HepG2 (cell line): ENCODE measurements around the gene INO80E. TPM values are rescaled to one million over a fixed set of nuclear protein-coding genes. Genes with fewer than 3 reads are reported as not detected.

Source experiments
- PITX1 ChIP-seq: sonication (generic); formaldehyde crosslinking; IDR thresholded peaks from 2 replicates; pipeline ENCODE4 v1.5.1; 2020; ENCODE audit warnings: mild to moderate bottlenecking, missing genetic modification reagents
- polyA plus RNA-seq, 8 experiments: library from polyadenylated mRNA; depleted of rRNA in 3 of 8; stranded (reverse) in 7 of 8; unstranded in 1 of 8; fragments of >200 nt; fragmentation: Illumina TruSeq in 4 of 8; extraction: Trizol in 4 of 8; gene quantifications; 2 replicates each; pipeline versions ENCODE4 v1.2.1 to v1.2.3, GENCODE V29; 2011 to 2016; ENCODE audit warnings: low read depth in 4 of 8, missing spikeins in 1 of 8, mixed read lengths in 1 of 8; ENCODE audit not compliant: insufficient read depth in 1 of 8
- total RNA-seq, 5 experiments: library from RNA; depleted of rRNA; stranded (reverse); fragments of >200 nt; fragmentation: Illumina TruSeq; extraction: Trizol; gene quantifications; 2 replicates each; pipeline ENCODE4 v1.2.3, GENCODE V29; 2016; ENCODE audit warnings: low read depth in 1 of 5
- TF ChIP-seq, protein P1 (sequence below): sonication (generic); formaldehyde crosslinking; IDR thresholded peaks from 2 replicates; pipeline ENCODE4 v1.4.0; 2020; ENCODE audit warnings: missing genetic modification reagents, borderline replicate concordance
- TF ChIP-seq, protein P2 (sequence below): sonication (generic); formaldehyde crosslinking; IDR thresholded peaks from 2 replicates; pipeline ENCODE4 v1.4.0; 2020; ENCODE audit warnings: missing genetic modification reagents
- TF ChIP-seq, protein P3 (sequence below), 2 experiments: fragments of 450-650 bp in 1 of 2; sonication (generic) in 1 of 2; formaldehyde crosslinking in 1 of 2; IDR thresholded peaks; 2 replicates each; pipeline versions ENCODE4 v1.6.1 to v1.8.0; 2016 to 2022; ENCODE audit warnings: antibody characterized with exemption in 1 of 2, mild to moderate bottlenecking in 1 of 2, missing genetic modification reagents in 1 of 2
- TF ChIP-seq, protein P4 (sequence below): sonication (generic); formaldehyde crosslinking; conservative IDR thresholded peaks from 2 replicates; pipeline ENCODE4 v1.8.1; 2023; ENCODE audit warnings: missing genetic modification reagents

INO80E gene
- total and polyA plus RNA-seq, 2 of the 13 experiments (the other 11 are each of a cell fraction or from before 2014, with no cell fraction given), result 25.8 to 45.6 TPM

DNA sequence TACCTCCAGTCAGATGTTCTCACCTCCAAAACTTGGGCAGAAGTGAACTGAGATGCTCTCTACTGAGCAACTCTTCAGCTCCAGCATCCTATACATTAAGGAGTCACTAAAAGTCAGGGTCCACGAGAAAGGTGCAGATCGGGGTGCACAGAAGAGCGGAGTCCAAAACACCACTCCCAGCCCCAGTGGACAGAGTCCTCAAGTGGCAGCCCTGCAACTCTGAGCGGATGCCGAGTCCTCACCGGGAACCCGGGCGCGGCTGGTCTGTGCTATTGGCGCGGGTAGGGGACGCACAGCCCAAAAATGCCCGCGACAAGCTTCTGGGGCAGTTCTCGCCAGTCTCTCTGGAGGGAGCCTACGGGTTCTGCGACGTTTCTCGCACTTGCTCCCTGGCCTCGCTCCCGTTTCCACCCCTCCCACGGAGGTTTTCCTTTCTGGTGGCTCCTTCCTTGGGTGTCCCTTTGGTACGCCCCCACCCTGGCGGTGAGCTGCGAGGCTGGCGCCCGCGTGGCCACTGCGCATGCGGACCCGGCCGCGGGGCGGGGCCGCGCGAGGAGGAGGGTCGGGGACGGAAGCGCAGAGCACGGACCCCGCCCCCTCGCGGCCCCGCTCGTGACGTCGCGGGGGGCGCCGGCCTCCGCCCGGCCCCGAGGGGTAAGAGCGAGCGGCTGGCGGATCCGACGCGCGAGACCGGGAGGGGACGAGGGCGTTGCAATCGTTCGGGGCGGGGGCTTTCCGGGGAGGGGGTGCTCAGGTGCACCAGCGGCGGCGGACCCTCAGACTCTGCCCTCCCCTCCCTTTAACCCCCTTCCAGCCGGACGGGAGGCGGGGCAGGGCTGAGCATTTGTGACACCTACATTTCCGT is 34.3 kb upstream of the INO80E start, which contains the start of gene TMEM219 (continued):
- TF ChIP-seq, protein P1, sequence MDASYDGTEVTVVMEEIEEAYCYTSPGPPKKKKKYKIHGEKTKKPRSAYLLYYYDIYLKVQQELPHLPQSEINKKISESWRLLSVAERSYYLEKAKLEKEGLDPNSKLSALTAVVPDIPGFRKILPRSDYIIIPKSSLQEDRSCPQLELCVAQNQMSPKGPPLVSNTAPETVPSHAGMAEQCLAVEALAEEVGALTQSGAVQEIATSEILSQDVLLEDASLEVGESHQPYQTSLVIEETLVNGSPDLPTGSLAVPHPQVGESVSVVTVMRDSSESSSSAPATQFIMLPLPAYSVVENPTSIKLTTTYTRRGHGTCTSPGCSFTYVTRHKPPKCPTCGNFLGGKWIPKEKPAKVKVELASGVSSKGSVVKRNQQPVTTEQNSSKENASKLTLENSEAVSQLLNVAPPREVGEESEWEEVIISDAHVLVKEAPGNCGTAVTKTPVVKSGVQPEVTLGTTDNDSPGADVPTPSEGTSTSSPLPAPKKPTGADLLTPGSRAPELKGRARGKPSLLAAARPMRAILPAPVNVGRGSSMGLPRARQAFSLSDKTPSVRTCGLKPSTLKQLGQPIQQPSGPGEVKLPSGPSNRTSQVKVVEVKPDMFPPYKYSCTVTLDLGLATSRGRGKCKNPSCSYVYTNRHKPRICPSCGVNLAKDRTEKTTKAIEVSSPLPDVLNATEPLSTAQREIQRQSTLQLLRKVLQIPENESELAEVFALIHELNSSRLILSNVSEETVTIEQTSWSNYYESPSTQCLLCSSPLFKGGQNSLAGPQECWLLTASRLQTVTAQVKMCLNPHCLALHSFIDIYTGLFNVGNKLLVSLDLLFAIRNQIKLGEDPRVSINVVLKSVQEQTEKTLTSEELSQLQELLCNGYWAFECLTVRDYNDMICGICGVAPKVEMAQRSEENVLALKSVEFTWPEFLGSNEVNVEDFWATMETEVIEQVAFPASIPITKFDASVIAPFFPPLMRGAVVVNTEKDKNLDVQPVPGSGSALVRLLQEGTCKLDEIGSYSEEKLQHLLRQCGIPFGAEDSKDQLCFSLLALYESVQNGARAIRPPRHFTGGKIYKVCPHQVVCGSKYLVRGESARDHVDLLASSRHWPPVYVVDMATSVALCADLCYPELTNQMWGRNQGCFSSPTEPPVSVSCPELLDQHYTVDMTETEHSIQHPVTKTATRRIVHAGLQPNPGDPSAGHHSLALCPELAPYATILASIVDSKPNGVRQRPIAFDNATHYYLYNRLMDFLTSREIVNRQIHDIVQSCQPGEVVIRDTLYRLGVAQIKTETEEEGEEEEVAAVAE (CRISPR knock-in tag), result no peak; the same call in 1 of the 2 replicates
- TF ChIP-seq, protein P2, sequence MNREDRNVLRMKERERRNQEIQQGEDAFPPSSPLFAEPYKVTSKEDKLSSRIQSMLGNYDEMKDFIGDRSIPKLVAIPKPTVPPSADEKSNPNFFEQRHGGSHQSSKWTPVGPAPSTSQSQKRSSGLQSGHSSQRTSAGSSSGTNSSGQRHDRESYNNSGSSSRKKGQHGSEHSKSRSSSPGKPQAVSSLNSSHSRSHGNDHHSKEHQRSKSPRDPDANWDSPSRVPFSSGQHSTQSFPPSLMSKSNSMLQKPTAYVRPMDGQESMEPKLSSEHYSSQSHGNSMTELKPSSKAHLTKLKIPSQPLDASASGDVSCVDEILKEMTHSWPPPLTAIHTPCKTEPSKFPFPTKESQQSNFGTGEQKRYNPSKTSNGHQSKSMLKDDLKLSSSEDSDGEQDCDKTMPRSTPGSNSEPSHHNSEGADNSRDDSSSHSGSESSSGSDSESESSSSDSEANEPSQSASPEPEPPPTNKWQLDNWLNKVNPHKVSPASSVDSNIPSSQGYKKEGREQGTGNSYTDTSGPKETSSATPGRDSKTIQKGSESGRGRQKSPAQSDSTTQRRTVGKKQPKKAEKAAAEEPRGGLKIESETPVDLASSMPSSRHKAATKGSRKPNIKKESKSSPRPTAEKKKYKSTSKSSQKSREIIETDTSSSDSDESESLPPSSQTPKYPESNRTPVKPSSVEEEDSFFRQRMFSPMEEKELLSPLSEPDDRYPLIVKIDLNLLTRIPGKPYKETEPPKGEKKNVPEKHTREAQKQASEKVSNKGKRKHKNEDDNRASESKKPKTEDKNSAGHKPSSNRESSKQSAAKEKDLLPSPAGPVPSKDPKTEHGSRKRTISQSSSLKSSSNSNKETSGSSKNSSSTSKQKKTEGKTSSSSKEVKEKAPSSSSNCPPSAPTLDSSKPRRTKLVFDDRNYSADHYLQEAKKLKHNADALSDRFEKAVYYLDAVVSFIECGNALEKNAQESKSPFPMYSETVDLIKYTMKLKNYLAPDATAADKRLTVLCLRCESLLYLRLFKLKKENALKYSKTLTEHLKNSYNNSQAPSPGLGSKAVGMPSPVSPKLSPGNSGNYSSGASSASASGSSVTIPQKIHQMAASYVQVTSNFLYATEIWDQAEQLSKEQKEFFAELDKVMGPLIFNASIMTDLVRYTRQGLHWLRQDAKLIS, result no peak
- TF ChIP-seq, protein P3, sequence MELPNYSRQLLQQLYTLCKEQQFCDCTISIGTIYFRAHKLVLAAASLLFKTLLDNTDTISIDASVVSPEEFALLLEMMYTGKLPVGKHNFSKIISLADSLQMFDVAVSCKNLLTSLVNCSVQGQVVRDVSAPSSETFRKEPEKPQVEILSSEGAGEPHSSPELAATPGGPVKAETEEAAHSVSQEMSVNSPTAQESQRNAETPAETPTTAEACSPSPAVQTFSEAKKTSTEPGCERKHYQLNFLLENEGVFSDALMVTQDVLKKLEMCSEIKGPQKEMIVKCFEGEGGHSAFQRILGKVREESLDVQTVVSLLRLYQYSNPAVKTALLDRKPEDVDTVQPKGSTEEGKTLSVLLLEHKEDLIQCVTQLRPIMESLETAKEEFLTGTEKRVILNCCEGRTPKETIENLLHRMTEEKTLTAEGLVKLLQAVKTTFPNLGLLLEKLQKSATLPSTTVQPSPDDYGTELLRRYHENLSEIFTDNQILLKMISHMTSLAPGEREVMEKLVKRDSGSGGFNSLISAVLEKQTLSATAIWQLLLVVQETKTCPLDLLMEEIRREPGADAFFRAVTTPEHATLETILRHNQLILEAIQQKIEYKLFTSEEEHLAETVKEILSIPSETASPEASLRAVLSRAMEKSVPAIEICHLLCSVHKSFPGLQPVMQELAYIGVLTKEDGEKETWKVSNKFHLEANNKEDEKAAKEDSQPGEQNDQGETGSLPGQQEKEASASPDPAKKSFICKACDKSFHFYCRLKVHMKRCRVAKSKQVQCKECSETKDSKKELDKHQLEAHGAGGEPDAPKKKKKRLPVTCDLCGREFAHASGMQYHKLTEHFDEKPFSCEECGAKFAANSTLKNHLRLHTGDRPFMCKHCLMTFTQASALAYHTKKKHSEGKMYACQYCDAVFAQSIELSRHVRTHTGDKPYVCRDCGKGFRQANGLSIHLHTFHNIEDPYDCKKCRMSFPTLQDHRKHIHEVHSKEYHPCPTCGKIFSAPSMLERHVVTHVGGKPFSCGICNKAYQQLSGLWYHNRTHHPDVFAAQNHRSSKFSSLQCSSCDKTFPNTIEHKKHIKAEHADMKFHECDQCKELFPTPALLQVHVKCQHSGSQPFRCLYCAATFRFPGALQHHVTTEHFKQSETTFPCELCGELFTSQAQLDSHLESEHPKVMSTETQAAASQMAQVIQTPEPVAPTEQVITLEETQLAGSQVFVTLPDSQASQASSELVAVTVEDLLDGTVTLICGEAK (IDR thresholded peaks at IDR 0.05), result no peak
- TF ChIP-seq, protein P3 (CRISPR knock-in tag; IDR thresholded peaks at IDR 0.05), result peak; percentile 53
- TF ChIP-seq PITX1, result no peak; the same call in 1 of the 2 replicates
- TF ChIP-seq, protein P4, sequence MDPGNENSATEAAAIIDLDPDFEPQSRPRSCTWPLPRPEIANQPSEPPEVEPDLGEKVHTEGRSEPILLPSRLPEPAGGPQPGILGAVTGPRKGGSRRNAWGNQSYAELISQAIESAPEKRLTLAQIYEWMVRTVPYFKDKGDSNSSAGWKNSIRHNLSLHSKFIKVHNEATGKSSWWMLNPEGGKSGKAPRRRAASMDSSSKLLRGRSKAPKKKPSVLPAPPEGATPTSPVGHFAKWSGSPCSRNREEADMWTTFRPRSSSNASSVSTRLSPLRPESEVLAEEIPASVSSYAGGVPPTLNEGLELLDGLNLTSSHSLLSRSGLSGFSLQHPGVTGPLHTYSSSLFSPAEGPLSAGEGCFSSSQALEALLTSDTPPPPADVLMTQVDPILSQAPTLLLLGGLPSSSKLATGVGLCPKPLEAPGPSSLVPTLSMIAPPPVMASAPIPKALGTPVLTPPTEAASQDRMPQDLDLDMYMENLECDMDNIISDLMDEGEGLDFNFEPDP (CRISPR knock-in tag), result peak; percentile 98; the same call in 1 of the 2 replicates
